GM19043 (cell line): ENCODE measurements around the gene CDC45.
"Not testable (repeated sequence)": the region's sequence is repeated elsewhere in the genome, so short reads cannot be mapped to it uniquely, and the experiment has no call there.

Experiments
- ATAC-seq: cut with Tn5 transposase; IDR thresholded peaks from one replicate; pipeline ENCODE4 v1.9.1; 2021; ENCODE audit warnings: low read depth; ENCODE audit not compliant: unreplicated experiment

Gene CDC45

GRCh38 chr22:19479355-19480172 is at the start of gene CDC45:
TSS of gene CDC45 (plus strand) at chr22:19479920. CDS start at chr22:19479969, 49 bp downstream.
- ATAC-seq, result peak; percentile 77

- no peak for ATAC-seq
These were observed 49.5 kb upstream of the CDC45 start for GRCh38 chr22:19429950-19430889.

GRCh38 chr22:19430890-19431541 is 48.7 kb upstream of the CDC45 start:
- no peak for ATAC-seq

GRCh38 chr22:19431649-19432132 is 48.0 kb upstream of the CDC45 start, which contains the start of gene HIRA:
TSS of gene HIRA (minus strand) at chr22:19431733. CDS start at chr22:19431476, 257 bp downstream.
- no peak for ATAC-seq

- ATAC-seq, result peak; percentile 75
These were observed 47.4 kb upstream of the CDC45 start, which contains the start of gene MRPL40 for GRCh38 chr22:19432133-19432851. TSS of gene MRPL40 (plus strand) at chr22:19432545. CDS start at chr22:19432555, 10 bp downstream.

DNA sequence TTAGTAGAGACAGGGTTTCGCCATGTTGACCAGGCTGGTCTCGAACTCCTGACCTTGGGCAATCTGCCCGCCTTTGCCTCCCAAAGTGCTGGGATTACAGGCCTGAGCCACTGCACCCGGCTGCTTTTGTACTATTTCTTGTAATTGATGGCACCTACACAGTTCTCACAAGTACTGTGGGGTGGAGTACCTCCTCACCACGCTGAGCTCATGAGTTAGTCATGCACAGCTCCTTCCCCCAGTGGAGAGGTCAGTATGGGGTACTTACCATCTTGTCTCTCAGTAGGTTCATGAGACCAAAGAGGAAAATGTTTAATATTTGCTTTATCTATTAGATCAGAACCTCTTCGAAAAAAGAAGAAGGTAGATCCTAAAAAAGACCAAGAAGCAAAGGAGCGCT is 45.3 kb upstream of the CDC45 start:
- no peak for ATAC-seq

DNA sequence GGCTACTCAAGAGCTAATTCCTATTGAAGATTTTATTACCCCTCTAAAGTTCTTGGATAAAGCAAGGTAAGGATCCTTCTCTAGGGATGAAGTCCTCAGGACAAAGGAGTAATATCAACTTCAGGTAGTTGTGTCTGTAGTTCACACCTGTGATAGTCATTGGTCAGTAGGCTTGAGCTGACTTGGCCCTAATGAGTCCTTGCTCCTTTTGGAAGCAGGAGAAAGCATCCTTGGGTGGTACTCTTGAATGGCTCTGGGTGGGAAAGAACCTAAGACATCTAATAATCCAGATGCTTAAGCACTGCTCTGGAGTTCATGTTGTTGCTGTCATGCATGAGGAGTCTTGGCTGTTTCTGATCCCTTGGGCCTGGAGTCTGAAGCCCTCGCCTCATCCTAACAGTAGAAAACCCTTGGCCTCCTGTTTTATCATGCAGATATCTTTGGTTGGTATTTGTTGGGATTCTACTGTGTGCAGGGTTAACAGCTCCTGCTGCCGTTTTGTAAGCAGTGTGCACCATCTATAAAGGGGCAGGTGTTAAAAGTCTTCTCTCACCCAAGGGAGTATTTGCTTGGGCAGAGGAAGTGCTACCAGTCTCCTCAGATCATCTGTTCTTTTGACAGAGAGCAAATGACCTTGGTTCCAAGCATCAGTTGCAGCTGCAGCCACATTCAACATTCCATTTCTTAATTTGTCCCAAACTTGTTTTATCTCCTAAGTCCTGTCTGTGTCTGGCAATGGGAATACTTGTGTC is 44.7 kb upstream of the CDC45 start:
- no peak for ATAC-seq

GRCh38 chr22:19436444-19437161 is 43.1 kb upstream of the CDC45 start:
- ATAC-seq, result not testable (repeated sequence)

GRCh38 chr22:19438298-19438697 is 41.4 kb upstream of the CDC45 start:
- ATAC-seq, result no peak

DNA sequence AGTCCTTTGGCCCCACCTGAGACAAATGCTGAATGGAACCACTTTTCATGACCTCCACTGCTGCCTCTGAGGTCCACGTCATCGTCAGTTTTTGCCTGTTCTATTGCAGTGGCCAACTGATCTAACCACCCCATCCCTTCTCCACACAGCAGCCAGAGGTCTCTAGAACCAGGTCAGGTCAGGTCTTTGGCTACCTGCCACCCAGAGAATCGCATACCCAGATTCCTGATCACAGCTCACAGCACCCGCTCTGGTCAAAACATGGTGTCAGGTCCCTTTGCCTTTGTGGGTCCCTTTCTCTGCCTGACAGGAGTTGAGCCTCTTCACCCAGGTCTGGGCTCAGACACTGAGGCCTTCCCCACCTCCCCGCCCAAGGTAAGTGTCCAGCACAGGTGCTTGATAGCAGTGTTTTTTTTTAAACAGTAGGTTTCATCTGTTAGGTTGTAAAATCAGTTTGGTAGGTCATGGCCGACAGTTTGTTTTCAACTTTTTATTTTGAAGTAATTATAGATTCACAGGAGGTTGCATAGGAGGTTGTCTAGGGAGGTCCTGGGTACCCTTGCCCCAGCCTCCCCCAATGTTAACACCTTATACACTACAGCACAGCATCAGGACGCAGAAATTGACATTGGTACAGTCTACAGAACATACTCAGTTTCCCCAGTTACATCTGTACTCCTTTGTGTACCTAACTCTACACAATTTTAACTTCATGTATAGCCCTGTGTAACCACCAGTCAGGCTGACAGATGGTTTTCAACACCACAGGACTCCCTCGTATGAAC is 39.1 kb upstream of the CDC45 start:
- ATAC-seq, result no peak

GRCh38 chr22:19442166-19442565 is 37.6 kb upstream of the CDC45 start:
- ATAC-seq, result no peak

DNA sequence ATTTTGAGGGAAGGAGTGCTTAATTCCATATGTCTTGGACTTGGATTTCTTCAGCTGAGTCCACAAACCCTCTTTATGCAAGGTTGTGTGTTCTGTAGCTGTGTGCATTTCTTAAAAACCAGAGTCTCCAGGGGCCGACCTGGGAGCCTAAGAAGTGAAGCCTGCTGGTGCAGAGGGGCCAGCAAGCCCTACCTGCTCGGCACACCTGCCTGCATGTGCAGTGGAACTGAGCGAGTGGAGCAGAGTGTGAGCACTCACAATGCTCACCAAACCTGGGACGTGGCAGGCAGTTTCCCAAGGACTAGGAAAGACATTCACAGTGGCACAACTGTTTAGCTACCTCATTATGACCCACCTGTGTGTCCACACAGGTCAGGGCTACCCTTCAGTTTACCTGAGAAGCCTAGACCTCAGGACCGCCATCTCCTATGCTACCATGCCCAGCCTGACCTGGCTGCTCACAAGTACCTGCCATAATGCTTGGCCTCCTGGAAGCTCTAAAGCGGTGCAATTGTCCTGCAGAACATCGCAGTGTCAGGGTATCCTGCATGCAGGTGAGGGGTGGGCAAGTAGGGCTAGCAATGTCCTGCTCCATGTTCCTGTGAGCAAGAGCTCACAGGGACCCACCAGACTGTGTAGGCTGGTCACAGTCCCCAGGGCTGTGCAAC is 36.0 kb upstream of the CDC45 start:
- ATAC-seq, result no peak

DNA sequence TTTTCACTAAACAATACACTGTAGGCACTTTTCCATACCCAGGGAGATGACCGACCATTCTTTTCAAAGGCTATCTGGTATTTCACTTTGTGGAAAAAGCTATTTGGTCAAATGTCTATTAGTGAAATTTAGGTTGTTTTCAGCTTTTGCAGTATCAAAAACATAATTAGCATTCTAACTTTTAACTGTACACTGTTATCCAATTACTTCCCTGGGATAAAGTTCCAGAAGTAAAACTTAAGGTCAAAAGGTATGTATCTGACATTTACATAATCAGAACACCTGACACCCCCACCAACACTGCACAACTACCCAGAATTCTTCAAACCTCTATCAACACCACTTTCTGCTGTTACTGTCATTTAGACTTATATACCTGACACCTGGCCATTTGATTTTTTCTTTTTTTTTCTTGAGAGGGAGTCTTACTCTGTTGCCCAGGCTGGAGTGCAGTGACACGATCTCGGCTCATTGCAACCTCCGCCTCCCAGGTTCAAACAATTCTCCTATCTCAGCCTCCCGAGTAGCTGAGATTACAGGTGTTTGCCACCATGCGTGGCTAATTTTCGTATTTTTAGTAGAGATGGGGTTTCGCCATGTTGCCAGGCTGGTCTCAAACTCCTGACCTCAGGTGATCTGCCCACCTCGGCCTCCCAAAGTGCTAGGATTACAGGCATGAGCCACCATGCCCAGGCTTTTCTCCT is 34.3 kb upstream of the CDC45 start:
- ATAC-seq, result not testable (repeated sequence)

DNA sequence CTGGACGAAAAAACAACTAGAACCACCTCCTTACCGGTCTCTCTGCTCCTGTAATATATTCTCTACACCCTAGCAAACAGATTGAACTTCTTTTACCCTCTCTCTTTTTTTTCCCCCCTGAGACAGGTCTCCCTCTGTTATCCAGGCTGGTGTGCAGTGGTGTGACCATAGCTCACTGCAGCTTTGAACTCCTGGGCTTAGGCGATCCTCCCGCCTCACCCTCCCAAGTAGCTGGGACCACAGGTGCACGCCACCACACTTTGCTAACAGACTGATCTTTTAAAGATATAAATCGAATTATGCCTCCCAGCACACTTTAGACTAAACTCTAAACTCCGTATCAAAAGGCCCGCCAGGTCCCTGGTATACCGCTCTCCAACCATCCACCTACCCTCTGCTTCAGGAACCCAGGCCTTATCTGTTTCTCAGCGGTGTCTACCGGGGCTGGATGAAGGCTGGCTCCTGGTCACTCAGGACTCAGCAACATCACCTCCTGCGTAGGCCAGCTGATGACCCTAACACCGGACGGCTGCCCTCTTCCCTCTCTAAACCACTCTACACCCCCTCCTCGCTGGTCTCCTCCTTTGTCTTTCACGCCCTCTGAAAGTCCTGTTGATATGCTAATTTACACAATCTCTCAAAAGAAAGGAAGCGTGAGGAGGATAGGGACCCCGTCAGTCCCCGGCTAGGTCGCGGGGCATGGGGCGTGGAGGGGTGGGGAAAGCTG is 33.0 kb upstream of the CDC45 start:
- ATAC-seq, result no peak

GRCh38 chr22:19447330-19448075 is 32.2 kb upstream of the CDC45 start, which contains the start of gene C22orf39:
TSS of gene C22orf39 (minus strand) at chr22:19447711. CDS start at chr22:19447688, 23 bp downstream.
- peak; percentile 82 for ATAC-seq
